CD1c-positive myeloid dendritic cell (primary cell): ENCODE results near the gene ST3GAL3.

Experiments used
- DNase-seq: peaks from one replicate; pipeline ENCODE4 v3.0.0-alpha.2; 2016; ENCODE audit errors: extremely low spot score

Gene ST3GAL3, protein sequence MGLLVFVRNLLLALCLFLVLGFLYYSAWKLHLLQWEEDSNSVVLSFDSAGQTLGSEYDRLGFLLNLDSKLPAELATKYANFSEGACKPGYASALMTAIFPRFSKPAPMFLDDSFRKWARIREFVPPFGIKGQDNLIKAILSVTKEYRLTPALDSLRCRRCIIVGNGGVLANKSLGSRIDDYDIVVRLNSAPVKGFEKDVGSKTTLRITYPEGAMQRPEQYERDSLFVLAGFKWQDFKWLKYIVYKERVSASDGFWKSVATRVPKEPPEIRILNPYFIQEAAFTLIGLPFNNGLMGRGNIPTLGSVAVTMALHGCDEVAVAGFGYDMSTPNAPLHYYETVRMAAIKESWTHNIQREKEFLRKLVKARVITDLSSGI

GRCh38 chr1:43707190-43708001 lies at the start of gene ST3GAL3:
Gene ST3GAL3 (plus strand): TSS chr1:43707536. CDS start chr1:43736263, 28,727 bp downstream.
- peak; percentile 97 for DNase-seq

- no peak for DNase-seq
Observed at GRCh38 chr1:43659212-43660166, 47.8 kb upstream of the ST3GAL3 start.

DNA sequence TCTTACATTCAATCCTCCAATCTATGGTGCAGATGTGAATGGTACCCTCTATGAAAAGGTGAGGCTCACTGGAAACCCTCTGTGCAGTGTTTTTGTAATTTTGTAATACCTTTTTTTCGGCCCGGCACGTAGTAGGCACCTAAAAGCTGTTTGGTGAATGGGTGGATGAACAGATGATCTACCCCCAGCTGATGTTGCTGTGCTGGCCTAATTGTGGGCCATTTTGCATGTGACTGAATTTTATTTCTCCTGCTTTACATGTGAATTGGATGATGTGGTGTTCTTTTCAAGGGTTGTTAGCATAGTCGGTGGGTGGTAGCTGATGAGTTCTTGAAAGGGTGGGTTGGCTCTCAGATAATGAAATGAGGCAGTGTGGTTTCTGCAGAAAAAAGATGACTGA lies 47.0 kb upstream of the ST3GAL3 start:
- no peak for DNase-seq

- no peak for DNase-seq
Observed at GRCh38 chr1:43664369-43664768, 43.0 kb upstream of the ST3GAL3 start.

DNA sequence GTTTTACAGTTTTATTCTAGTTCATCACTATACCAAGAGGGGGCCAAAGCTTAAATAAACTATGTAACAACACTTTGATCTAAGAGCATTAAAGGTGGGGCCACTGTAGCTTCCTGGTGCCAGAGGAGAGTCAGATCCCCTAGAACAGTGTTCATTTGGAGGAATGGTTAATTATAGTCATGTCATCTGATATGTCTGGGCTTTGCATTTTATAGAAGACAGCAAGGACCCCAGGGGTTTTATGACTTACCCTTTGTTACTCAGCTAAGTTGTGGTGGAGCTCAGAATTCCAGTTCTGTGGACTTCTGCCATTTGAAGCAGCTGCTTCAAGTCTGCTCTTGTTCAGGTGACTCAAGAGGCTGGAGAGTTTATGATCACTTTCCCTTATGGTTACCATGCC lies 40.7 kb upstream of the ST3GAL3 start:
- DNase-seq = no peak

GRCh38 chr1:43668956-43669355 lies 38.4 kb upstream of the ST3GAL3 start:
- DNase-seq = no peak

DNA sequence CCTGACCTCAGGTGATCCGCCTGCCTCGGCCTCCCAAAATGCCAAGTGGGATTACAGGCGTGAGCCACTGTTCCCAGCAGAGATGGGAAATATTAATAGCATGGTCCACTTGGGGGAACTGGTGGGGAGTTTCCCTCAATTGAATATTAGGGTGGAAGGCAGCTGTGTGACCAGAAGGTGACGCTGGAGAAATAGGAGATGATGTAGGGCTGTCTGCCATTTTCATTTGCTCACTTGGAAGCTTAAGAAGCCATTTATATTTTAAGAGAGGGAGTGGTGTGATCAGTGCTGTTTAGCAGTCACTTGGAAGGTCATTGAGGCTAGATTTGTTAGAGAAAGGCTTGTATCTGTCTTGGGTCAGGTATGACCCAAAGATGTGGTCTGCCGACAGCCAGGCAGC lies 37.5 kb upstream of the ST3GAL3 start:
- DNase-seq = no peak

GRCh38 chr1:43671193-43671592 lies 36.1 kb upstream of the ST3GAL3 start:
- DNase-seq = no peak

- no peak for DNase-seq
Observed at GRCh38 chr1:43671626-43672330, 35.6 kb upstream of the ST3GAL3 start.

DNA sequence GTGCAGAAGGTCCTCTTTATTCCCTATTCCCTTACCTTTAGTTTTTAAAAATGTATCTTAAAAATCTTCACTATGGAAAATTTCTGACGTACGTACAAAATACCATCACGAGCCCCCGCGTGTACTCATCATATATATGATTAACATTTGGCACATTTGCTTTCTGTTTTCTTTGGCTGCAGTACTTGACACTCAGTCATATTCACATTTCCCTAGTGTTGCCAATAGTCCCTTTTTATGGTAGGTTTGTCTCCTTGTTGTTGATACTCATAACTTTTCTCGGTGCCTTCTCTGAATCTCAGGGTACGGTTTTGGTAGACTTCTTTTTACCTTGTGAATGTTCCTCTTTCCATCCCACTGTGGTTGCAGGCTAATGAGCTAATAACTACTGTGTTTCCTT lies 34.1 kb upstream of the ST3GAL3 start:
- no peak for DNase-seq

DNA sequence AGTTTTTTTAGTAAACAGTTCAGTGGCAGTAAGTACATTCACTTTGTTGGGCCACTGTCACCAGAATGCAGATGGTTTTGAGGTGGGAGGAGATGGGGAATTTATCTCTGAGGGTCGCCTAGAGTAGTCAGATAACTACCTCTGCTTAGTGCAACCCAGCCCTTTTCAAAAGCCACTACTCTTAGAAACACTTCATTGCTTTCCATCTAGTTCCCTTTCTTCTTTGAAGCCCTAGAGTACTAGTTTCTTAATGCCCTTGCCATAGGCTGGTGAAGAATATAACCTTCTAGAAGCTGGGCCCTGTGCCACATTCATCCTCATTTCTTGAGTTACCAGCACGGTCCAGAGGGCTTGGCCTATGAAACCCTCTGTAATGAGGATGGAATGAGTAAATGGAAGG lies 28.4 kb upstream of the ST3GAL3 start:
- DNase-seq = no peak

DNA sequence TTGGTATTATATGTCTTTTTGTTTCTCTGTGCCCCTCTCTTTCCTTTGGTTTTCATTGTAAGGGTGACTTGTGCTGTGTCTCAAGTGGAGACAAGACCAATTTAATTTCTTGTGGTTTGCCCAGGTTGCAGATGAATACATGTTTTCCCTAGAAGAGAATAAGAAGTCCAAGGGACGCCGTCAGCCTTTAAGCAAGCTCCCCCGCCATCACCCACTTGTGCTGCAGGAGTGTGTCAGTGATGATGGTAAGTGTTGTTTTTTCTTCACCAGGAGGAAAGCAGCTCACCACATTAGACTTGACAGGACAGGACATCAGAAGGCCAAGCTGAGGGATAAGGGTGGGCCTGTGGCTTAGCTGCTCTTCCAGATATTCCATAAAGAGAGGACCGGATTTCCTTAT lies 23.8 kb upstream of the ST3GAL3 start:
- no peak for DNase-seq

- DNase-seq = no peak
Observed at GRCh38 chr1:43686801-43687200, 20.5 kb upstream of the ST3GAL3 start.

DNA sequence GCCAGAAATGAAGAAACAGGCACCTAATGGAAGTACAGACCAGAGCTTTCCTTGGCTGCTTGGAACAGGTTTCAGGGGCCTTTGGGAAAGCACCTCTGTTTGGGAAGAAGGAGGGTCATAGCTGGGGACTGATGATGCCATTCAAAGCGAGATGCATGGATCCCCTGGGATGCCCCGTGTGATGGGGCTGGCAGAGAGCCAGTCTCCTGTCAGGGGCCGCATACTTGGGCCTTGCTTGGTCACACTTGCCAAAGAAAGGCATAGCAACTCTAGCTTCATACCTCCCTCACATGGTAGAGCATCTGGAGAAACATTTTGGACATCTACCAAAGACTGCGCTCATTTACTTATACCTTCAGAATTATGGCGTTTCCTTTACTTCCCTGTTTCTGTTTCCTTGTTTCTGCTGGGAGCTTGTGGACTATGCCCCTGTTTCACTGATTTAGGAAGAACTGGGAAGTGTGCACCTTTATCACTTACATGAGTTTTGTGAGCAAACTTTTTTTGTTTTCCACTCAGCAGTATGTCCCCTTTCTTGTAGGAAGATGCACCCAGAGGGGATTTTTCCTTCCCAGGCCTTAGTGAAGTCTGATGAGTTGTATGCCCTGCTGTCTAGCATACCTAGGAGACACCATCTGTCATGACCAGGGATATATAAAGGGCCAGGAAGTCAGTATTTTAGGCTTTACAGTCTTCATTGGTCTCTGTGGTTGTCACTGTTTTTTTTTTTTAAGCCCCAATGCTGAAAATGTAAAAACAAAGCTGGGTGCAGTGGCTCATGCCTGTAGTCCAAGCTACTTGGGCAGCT lies 19.8 kb upstream of the ST3GAL3 start:
- DNase-seq = no peak

GRCh38 chr1:43688109-43688387 lies 19.3 kb upstream of the ST3GAL3 start:
- no peak for DNase-seq

DNA sequence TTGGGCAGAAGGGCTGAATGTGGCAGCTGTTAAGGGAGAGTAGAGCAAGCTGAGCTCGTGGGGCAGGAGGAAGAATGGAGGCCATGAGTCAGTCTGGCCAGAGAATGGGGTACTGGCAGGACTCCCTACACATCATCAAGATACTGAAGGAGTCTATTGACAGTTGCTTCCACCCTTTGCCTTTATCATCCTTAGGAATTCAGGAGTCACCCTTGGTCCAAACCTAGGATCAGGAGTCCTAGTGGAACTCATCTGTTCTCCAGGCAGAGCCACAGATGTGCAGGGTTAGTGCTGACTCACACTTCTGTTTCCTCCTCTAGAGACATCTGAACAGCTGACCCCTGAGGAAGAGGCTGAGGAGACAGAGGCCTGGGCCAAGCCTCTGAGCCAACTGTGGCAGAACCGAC lies 18.7 kb upstream of the ST3GAL3 start:
- DNase-seq = no peak

GRCh38 chr1:43689289-43689688 lies 18.0 kb upstream of the ST3GAL3 start:
- DNase-seq = no peak

GRCh38 chr1:43691871-43692815 lies 15.2 kb upstream of the ST3GAL3 start:
- no peak for DNase-seq

DNA sequence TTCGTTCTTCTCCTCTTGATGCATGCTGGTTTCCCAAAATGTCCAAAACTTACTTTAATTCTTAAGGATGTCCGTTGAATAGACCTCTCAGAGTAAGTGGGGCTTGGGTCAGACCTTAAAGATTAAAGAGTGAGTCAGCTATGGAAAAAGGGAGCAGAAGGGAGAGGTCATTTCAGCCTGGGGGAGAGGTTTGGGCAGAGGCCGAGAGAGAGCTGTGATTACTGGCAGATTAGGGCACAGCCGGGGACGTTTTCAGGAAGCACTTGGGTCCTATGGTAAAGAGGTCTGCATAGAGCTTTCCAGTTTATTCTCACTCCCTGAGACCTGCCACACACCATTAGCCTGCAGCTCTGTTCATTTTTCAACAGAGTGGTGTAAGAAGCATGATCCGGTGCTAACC lies 14.0 kb upstream of the ST3GAL3 start:
- DNase-seq = no peak

GRCh38 chr1:43699281-43699680 lies 8.1 kb upstream of the ST3GAL3 start:
- no peak for DNase-seq
